ENCODE measurements around the gene RUNX1. TPM values are rescaled to one million over a fixed set of nuclear protein-coding genes. Genes with fewer than 3 reads are reported as not detected.

Gene RUNX1
- polyA plus RNA-seq, 3 donors = 6.2 to 49.7 (median 8.7) TPM

DNA sequence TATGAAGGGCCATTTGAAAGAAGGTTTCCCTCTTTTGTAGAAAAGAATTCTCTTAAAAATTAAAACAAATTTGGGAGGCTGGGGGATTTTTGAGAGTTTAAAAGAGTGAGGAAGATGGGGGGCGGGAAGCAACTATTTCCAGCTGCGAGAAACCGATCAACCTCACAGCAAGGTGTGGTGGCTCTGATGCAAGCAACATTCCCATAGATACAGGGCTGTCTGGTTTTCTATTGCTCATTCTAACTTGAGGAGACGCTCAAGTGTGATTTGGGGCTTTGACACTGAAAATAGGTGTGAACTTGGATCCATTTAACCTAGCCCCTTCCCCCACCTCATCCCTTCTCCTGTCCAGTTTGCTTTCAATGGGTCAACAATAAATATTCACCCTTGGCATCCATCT lies 7.2 kb downstream of the RUNX1 start:
- Histone ChIP-seq H3K79me2 (ENCODE audit: insufficient read depth, low read length) (peaks cover 100% of the 10 kb centered on the region), H3K27me3 (ENCODE audit: control insufficient read depth in 2 of 2, insufficient read depth in 2 of 2, low read length in 2 of 2) (no peaks in the 10 kb centered on the region), H4K20me1 (ENCODE audit: insufficient read depth, low read length) (peaks cover 91% of the 10 kb centered on the region), H3K9ac (ENCODE audit: insufficient read depth, low read length, poor library complexity, severe bottlenecking) (no peak overlapping the region), H3K4me3 (replicated peaks in 1 of 3; ENCODE audit: low read depth in 2 of 3, low read length in 3 of 3) (no peak overlapping the region), H2AFZ (ENCODE audit: insufficient read depth, low read depth, low read length, poor library complexity, severe bottlenecking) (no peak overlapping the region), H3K36me3 (replicated peaks in 1 of 2; ENCODE audit: control insufficient read depth in 1 of 2, insufficient read depth in 2 of 2, low read length in 2 of 2) (peaks cover 14 to 43% of the 10 kb centered on the region in 2 donors), H3K9me3 (replicated peaks in 1 of 2; ENCODE audit: control insufficient read depth in 1 of 2, insufficient read depth in 1 of 2, low read length in 2 of 2) (no peaks in the 10 kb centered on the region), H3K27ac (ENCODE audit: low read depth in 1 of 2, low read length in 2 of 2) (no peak overlapping the region), H3K4me2 (replicated peaks; ENCODE audit: extremely low read depth, low read length, poor library complexity, severe bottlenecking) (no peak overlapping the region), H3K4me1 (ENCODE audit: control insufficient read depth in 1 of 2, insufficient read depth in 2 of 2, low read length in 2 of 2) (peaks cover 43 to 70% of the 10 kb centered on the region in 2 donors)
- TF ChIP-seq, protein P1, sequence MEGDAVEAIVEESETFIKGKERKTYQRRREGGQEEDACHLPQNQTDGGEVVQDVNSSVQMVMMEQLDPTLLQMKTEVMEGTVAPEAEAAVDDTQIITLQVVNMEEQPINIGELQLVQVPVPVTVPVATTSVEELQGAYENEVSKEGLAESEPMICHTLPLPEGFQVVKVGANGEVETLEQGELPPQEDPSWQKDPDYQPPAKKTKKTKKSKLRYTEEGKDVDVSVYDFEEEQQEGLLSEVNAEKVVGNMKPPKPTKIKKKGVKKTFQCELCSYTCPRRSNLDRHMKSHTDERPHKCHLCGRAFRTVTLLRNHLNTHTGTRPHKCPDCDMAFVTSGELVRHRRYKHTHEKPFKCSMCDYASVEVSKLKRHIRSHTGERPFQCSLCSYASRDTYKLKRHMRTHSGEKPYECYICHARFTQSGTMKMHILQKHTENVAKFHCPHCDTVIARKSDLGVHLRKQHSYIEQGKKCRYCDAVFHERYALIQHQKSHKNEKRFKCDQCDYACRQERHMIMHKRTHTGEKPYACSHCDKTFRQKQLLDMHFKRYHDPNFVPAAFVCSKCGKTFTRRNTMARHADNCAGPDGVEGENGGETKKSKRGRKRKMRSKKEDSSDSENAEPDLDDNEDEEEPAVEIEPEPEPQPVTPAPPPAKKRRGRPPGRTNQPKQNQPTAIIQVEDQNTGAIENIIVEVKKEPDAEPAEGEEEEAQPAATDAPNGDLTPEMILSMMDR (IDR thresholded peaks at IDR 0.05) = no peak
- H3K9me3 Mint-ChIP-seq = no peaks in the 10 kb centered on the region
- intact Hi-C loops (cut with micrococcal nuclease) = loop anchor here in 1 of 2 donors (10.0 kb wide), 1 partner anchor 237 kb away; no protein-coding TSS in a partner anchor
- DNase-seq = no peak
- H3K27ac Mint-ChIP-seq = peak overlapping the region in 2 of 7 donors; percentile 10 to 22
- H3K27me3 Mint-ChIP-seq (ENCODE audit: low read depth in 3 of 3) = no peaks in the 10 kb centered on the region
- H3K4me3 Mint-ChIP-seq = no peak overlapping the region
- H3K36me3 Mint-ChIP-seq = peaks cover 64 to 65% of the 10 kb centered on the region in 2 donors
- H3K4me1 Mint-ChIP-seq = peaks cover 82% of the 10 kb centered on the region
- WGBS (ENCODE audit: insufficient coverage) = no CpG with 5 or more reads among the region's 4 CpGs

GRCh38 chr21:35041122-35041521 lies 8.0 kb downstream of the RUNX1 start:
- H2AFZ ChIP-seq (ENCODE audit: insufficient read depth, low read depth, low read length, poor library complexity, severe bottlenecking) = no peak overlapping the region
- H3K27me3 ChIP-seq (ENCODE audit: control insufficient read depth in 2 of 2, insufficient read depth in 2 of 2, low read length in 2 of 2) = no peaks in the 10 kb centered on the region
- H3K79me2 ChIP-seq (ENCODE audit: insufficient read depth, low read length) = peaks cover 100% of the 10 kb centered on the region
- no peak overlapping the region for H3K9ac ChIP-seq (ENCODE audit: insufficient read depth, low read length, poor library complexity, severe bottlenecking)
- WGBS (ENCODE audit: insufficient coverage) = 90% methylated on average over 3 of the region's 5 CpGs
- no peak overlapping the region for H3K4me3 ChIP-seq (replicated peaks in 1 of 3; ENCODE audit: low read depth in 2 of 3, low read length in 3 of 3)
- H3K4me1 ChIP-seq (ENCODE audit: control insufficient read depth in 1 of 2, insufficient read depth in 2 of 2, low read length in 2 of 2) = peaks cover 35 to 70% of the 10 kb centered on the region in 2 donors
- no peak overlapping the region for H3K27ac ChIP-seq (ENCODE audit: low read depth in 1 of 2, low read length in 2 of 2)
- Mint-ChIP-seq H3K4me3 (no peak overlapping the region), H3K36me3 (peaks cover 64 to 71% of the 10 kb centered on the region in 2 donors), H3K4me1 (peaks cover 80% of the 10 kb centered on the region), H3K9me3 (no peaks in the 10 kb centered on the region), H3K27ac (peak overlapping the region in 1 of 7 donors; percentile 66), H3K27me3 (ENCODE audit: low read depth in 3 of 3) (no peaks in the 10 kb centered on the region)
- peaks cover 96% of the 10 kb centered on the region for H4K20me1 ChIP-seq (ENCODE audit: insufficient read depth, low read length)
- intact Hi-C loops (cut with micrococcal nuclease) = loop anchor here in 1 of 2 donors (10.0 kb wide), 1 partner anchor 236 kb away; no protein-coding TSS in a partner anchor
- DNase-seq = no peak
- no peaks in the 10 kb centered on the region for H3K9me3 ChIP-seq (replicated peaks in 1 of 2; ENCODE audit: control insufficient read depth in 1 of 2, insufficient read depth in 1 of 2, low read length in 2 of 2)
- H3K36me3 ChIP-seq (replicated peaks in 1 of 2; ENCODE audit: control insufficient read depth in 1 of 2, insufficient read depth in 2 of 2, low read length in 2 of 2) = peaks cover 14 to 50% of the 10 kb centered on the region in 2 donors
- TF ChIP-seq, protein P1 (IDR thresholded peaks at IDR 0.05) = no peak
- H3K4me2 ChIP-seq (replicated peaks; ENCODE audit: extremely low read depth, low read length, poor library complexity, severe bottlenecking) = no peak overlapping the region
